Adipocyte (in vitro differentiated cells): Measurements from ENCODE around the gene FOSL1.

Source experiments
- DNase-seq: peaks from one replicate; pipeline ENCODE4 v3.0.0-alpha.2; 2015; ENCODE audit warnings: low read depth
- H3K27me3 ChIP-seq: replicated peaks from 2 replicates; pipeline ENCODE4 v1.7.0; 2013; ENCODE audit warnings: mild to moderate bottlenecking, low read length, moderate library complexity; ENCODE audit not compliant: control insufficient read depth, insufficient read depth
- H3K36me3 ChIP-seq: 2 replicates; pipeline ENCODE4 v1.7.0; 2013; ENCODE audit warnings: low read length, mild to moderate bottlenecking, moderate library complexity; ENCODE audit not compliant: control insufficient read depth, insufficient read depth, severe bottlenecking
- H3K4me1 ChIP-seq: 2 replicates; pipeline ENCODE4 v1.7.0; 2013; ENCODE audit warnings: mild to moderate bottlenecking, low read length, moderate library complexity; ENCODE audit not compliant: control insufficient read depth, insufficient read depth
- H3K4me3 ChIP-seq: 2 replicates; pipeline ENCODE4 v1.7.0; 2013; ENCODE audit warnings: mild to moderate bottlenecking, low read length, moderate library complexity
- H3K9ac ChIP-seq: 2 replicates; pipeline ENCODE4 v1.7.0; 2013; ENCODE audit warnings: mild to moderate bottlenecking, low read length, moderate library complexity
- H3K9me3 ChIP-seq: 2 replicates; pipeline ENCODE4 v1.7.0; 2013; ENCODE audit warnings: mild to moderate bottlenecking, low read length, moderate library complexity; ENCODE audit not compliant: control insufficient read depth

FOSL1 gene

DNA sequence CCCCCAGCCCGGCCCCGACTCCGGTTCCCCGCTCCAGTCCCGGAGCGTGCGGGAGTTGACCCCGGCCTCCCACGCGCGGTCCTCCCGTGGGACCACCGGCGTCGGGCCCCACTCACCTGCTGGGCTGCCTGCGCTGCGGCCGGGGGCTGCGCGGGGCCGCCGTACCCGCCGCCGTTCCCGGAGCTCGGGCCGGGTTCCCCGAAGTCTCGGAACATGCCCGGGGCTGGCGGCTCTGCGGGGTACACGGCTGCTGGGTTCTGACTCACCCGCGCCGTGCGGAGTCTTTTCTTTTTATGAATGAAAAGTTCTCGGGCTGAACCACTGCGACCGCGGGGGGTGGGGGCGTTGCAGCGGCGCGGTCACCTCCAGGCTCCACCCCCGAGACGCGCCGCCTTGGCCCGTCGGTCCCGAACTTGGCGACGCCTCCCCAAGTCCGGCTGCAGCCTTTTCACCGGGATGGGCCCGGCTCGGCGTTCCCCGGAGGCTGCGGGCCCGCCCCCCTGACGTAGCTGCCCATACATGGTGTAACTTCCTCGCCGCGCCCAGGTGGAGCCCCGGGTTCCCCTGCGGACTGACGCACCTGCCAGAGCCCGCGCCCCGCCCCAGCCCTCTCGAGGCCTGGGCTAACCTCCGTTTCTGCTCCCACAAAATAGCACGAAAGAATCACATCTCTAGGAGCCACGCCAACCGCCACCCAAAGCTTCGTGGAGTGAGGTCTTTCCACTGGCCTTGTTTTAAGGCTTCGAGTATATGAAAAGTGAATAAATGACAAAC is at the start of gene FOSL1:
FOSL1 (minus strand) TSS at position 264 of the 774 bp plus-strand sequence; CDS start at position 215, 49 bp downstream.
- Histone ChIP-seq H3K27me3 (no peaks in the 10 kb centered on the region), H3K9me3 (no peaks in the 10 kb centered on the region), H3K4me1 (peaks cover 59% of the 10 kb centered on the region), H3K36me3 (peaks cover 13% of the 10 kb centered on the region), H3K9ac (peak within 1 kb of the TSS; percentile 91), H3K4me3 (peak within 1 kb of the TSS; percentile 89)
- DNase-seq: peak; percentile 96

GRCh38 chr11:65947603-65948125 is 47.5 kb upstream of the FOSL1 start:
- H3K4me3 ChIP-seq: no peak overlapping the region
- H3K27me3 ChIP-seq: no peaks in the 10 kb centered on the region
- no peaks in the 10 kb centered on the region for H3K36me3 ChIP-seq
- H3K4me1 ChIP-seq: no peaks in the 10 kb centered on the region
- DNase-seq: no peak
- H3K9me3 ChIP-seq: no peaks in the 10 kb centered on the region
- H3K9ac ChIP-seq: no peak overlapping the region

DNA sequence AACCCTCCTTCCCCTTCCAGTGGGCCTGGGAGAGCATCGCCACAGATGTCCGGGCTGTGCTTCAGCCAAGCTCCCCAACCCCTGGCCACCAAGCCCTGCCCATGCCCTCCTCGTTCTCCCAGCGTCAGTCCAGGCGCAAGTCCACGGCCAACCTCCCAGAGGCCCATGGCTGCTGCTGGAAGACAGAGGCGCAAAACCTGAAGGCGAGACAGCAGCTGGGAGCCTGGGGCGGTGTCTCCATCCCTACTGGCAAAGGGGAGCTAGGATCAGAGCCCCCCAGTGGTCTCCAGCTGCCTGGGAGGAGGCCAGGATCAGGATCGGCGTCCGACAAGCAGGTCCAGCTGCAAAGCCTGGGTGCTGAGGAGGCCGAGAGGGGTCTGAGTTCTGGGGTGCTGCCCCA is 46.9 kb upstream of the FOSL1 start:
- Histone ChIP-seq H3K27me3 (no peaks in the 10 kb centered on the region), H3K4me1 (no peaks in the 10 kb centered on the region), H3K36me3 (no peaks in the 10 kb centered on the region), H3K9me3 (no peaks in the 10 kb centered on the region), H3K9ac (no peak overlapping the region), H3K4me3 (no peak overlapping the region)
- no peak for DNase-seq

DNA sequence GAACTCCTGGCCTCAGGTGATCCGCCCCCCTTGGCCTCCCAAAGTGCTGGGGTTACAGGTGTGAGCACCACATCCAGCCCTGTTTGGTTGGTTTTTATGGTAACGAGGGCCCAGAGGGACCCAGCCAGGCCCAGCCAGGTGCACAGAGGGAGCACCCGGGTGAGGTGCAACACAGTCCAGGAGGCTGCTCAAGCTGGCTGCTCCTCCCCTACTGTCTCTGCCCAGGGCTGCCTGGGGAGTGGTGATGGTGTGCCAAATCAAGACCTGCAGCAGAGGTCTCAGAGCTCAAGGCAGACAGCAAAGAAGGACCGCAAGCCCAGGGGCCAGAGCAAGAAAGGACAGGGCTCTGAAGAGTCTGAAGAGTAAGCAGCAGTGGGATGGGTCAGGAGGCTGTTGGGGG is 46.5 kb upstream of the FOSL1 start:
- H3K4me3 ChIP-seq: no peak overlapping the region
- no peak overlapping the region for H3K9ac ChIP-seq
- peaks cover 2% of the 10 kb centered on the region for H3K4me1 ChIP-seq
- DNase-seq: no peak
- no peaks in the 10 kb centered on the region for H3K36me3 ChIP-seq
- no peaks in the 10 kb centered on the region for H3K9me3 ChIP-seq
- no peaks in the 10 kb centered on the region for H3K27me3 ChIP-seq

GRCh38 chr11:65945941-65946558 is 45.9 kb upstream of the FOSL1 start:
- Histone ChIP-seq H3K36me3 (no peaks in the 10 kb centered on the region), H3K9me3 (no peaks in the 10 kb centered on the region), H3K4me1 (peaks cover 4% of the 10 kb centered on the region), H3K4me3 (no peak overlapping the region), H3K9ac (no peak overlapping the region), H3K27me3 (no peaks in the 10 kb centered on the region)
- DNase-seq: no peak

DNA sequence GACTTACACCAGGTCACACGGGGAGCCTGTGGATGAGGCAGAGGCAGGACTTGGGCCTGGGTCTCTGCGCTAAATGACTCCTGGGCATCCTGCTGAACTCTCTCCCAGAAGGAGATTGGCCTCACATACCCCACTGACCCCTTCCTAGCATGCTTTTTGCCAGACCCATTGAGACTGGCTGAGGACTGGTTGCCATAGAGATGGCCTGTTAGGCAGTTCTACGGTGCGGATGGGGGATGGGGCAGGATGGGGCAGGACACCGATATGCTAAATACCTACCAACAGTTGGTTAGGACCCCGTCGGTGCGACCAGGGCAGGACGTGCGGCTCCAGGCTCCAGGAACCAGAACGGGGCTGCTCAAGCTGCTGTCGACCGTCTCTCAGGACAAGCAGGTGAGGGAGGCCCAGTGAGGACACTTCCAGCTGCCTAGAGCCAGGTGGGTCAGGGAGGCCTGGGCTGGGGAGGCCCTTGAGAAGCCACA is 45.3 kb upstream of the FOSL1 start, which contains the start of gene TSGA10IP:
TSGA10IP (plus strand) TSS at position 51 of the 482 bp plus-strand sequence; CDS start at position 247, 196 bp downstream.
- Histone ChIP-seq H3K9me3 (no peaks in the 10 kb centered on the region), H3K4me1 (peaks cover 4% of the 10 kb centered on the region), H3K9ac (no peak within 1 kb of the TSS), H3K36me3 (no peaks in the 10 kb centered on the region), H3K4me3 (no peak within 1 kb of the TSS), H3K27me3 (no peaks in the 10 kb centered on the region)
- no peak for DNase-seq

- H3K4me1 ChIP-seq: peaks cover 4% of the 10 kb centered on the region
- no peaks in the 10 kb centered on the region for H3K9me3 ChIP-seq
- no peak overlapping the region for H3K4me3 ChIP-seq
- no peak overlapping the region for H3K9ac ChIP-seq
- H3K27me3 ChIP-seq: no peaks in the 10 kb centered on the region
- no peak for DNase-seq
- no peaks in the 10 kb centered on the region for H3K36me3 ChIP-seq
Measured at GRCh38 chr11:65944767-65945166, 44.6 kb upstream of the FOSL1 start.

- Histone ChIP-seq H3K36me3 (no peaks in the 10 kb centered on the region), H3K9me3 (no peaks in the 10 kb centered on the region), H3K4me3 (no peak overlapping the region), H3K27me3 (no peaks in the 10 kb centered on the region), H3K9ac (no peak overlapping the region), H3K4me1 (peaks cover 4% of the 10 kb centered on the region)
- DNase-seq: no peak
Measured at GRCh38 chr11:65944191-65944590, 44.0 kb upstream of the FOSL1 start.

DNA sequence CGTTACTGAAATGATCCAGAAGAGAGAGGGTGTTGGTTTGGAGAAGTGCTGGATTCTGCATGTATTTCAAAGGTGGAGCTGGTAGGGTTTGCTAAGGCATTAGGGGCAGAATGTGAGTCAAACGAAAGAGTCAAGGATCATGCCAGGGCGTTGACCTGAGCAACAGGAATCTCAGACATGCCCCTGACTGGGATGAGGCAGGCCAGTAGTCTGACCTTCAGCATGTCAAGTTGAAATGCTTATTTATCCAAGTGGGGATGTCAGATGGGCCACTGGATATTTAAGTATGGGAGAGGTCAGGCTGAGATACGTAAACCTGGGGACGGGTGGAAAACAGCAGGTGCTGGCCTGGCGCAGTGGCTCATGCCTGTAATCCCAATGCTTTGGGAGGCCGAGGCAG is 42.3 kb upstream of the FOSL1 start:
- Histone ChIP-seq H3K9ac (no peak overlapping the region), H3K4me1 (peaks cover 4% of the 10 kb centered on the region), H3K4me3 (no peak overlapping the region), H3K36me3 (no peaks in the 10 kb centered on the region), H3K27me3 (no peaks in the 10 kb centered on the region), H3K9me3 (no peaks in the 10 kb centered on the region)
- no peak for DNase-seq

- no peak overlapping the region for H3K9ac ChIP-seq
- DNase-seq: no peak
- no peaks in the 10 kb centered on the region for H3K9me3 ChIP-seq
Measured at GRCh38 chr11:65941720-65942310, 41.6 kb upstream of the FOSL1 start.

GRCh38 chr11:65937766-65938165 is 37.6 kb upstream of the FOSL1 start:
- DNase-seq: no peak
- H3K4me1 ChIP-seq: peaks cover 6% of the 10 kb centered on the region
- no peaks in the 10 kb centered on the region for H3K9me3 ChIP-seq
- no peak overlapping the region for H3K9ac ChIP-seq
- H3K36me3 ChIP-seq: no peaks in the 10 kb centered on the region
- no peak overlapping the region for H3K4me3 ChIP-seq
- H3K27me3 ChIP-seq: no peaks in the 10 kb centered on the region

More at GRCh38 chr11:65941720-65942310, 41.6 kb upstream of the FOSL1 start:
- H3K36me3 ChIP-seq: no peaks in the 10 kb centered on the region
- H3K4me1 ChIP-seq: peaks cover 4% of the 10 kb centered on the region
- no peak overlapping the region for H3K4me3 ChIP-seq
- H3K27me3 ChIP-seq: no peaks in the 10 kb centered on the region
